ENCODE results near the gene MRPL41. TPM values are rescaled to one million over a fixed set of nuclear protein-coding genes. Genes with fewer than 3 reads are reported as not detected.
A peak's percentile ranks its signal among the peaks of the same experiment; 100 is the strongest.

The MRPL41 gene
- total and polyA plus RNA-seq, 2 donors from 2014 or later, result 47.3 to 150 TPM

DNA sequence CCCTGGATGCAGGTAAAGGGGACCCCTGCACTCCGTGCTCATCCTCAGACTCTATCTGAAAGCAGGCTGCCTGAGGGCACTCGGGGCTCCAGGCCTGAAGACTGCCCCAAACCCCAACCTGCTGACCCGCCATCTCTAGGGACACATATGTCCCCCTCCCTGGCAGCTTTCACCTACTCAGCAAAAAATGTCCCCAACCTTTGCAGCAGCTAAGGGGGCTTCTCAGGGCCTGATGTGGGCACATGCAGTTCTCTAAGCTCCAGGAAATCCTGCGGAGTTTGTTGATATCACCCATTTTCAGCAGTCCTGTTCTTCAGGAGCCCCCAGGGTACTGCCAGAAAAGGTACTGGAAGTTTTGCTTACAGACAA, 29.3 kb downstream of the MRPL41 start:
- no peak for FAIRE-seq

DNA sequence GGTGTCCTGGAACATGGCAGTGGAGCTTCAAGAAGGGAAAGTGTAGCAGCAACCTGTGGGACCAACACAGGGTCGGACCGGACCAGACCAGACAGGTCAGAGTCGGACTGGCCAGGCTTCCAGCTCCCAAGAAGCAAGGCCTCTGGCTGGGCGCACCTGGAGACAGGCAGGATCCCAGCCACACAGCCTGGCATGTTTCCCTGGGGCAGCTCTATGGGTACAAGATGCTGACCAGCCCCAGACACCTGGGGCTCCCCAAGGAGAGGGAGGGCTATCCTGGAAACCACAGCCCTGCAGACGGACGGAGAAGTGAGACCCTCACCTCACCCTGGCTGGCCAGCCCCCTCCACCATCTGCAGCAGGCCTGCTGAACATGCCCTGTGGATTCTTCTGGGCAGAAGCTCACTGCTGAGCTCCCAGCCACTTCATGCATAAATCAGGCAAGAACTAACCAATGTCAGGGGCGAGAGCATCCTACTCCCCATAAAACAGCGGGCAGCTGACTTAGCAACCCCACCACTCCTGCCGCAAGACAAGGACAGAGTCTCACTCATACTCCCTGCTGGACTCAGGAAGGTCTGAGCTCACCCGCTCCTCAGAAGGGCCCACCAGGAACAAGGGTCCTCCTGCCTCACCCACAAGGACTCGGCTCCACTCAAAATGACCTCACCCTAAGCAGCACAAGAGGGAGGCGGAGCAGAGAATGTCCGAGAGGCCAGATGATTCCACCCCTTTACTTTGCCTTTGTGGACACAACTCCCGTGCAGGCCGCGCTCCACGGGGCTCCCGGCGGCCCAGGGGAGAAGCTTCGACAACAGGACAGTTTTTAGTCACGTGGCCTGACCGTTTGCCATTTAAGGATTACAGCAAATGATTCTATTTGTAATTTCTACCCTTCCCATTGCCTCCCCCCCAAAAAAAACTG, 29.9 kb downstream of the MRPL41 start:
- H3K9ac ChIP-seq (ENCODE audit: low read length in 3 of 3), result peak overlapping the region in 1 of 3 donors; percentile 40

More for the DNA sequence above, 29.3 kb downstream of the MRPL41 start:
- Histone ChIP-seq H3K9ac (ENCODE audit: low read length in 3 of 3) (peak overlapping the region in 1 of 3 donors; percentile 40), H3K27me3 (ENCODE audit: control insufficient read depth, insufficient read depth, low read length) (no peaks in the 10 kb centered on the region), H3K27ac (ENCODE audit: low read depth in 2 of 2, low read length in 2 of 2) (no peak overlapping the region), H3K4me3 (ENCODE audit: low read length in 3 of 3) (no peak overlapping the region), H3K9me3 (ENCODE audit: control insufficient read depth in 2 of 3, insufficient read depth in 1 of 3, low read length in 3 of 3) (no peaks in the 10 kb centered on the region), H3K36me3 (ENCODE audit: control insufficient read depth in 2 of 3, insufficient read depth in 3 of 3, low read length in 3 of 3) (peaks cover 0 to 11% (median 5%) of the 10 kb centered on the region in 3 donors), H3K4me1 (ENCODE audit: control insufficient read depth in 2 of 3, insufficient read depth in 2 of 3, low read depth in 1 of 3, low read length in 3 of 3) (peaks cover 0 to 13% (median 4%) of the 10 kb centered on the region in 3 donors)
- DNase-seq, result no peak
- TF ChIP-seq, protein P1, sequence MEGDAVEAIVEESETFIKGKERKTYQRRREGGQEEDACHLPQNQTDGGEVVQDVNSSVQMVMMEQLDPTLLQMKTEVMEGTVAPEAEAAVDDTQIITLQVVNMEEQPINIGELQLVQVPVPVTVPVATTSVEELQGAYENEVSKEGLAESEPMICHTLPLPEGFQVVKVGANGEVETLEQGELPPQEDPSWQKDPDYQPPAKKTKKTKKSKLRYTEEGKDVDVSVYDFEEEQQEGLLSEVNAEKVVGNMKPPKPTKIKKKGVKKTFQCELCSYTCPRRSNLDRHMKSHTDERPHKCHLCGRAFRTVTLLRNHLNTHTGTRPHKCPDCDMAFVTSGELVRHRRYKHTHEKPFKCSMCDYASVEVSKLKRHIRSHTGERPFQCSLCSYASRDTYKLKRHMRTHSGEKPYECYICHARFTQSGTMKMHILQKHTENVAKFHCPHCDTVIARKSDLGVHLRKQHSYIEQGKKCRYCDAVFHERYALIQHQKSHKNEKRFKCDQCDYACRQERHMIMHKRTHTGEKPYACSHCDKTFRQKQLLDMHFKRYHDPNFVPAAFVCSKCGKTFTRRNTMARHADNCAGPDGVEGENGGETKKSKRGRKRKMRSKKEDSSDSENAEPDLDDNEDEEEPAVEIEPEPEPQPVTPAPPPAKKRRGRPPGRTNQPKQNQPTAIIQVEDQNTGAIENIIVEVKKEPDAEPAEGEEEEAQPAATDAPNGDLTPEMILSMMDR (IDR thresholded peaks at IDR 0.05; ENCODE audit: borderline replicate concordance, extremely low read depth, insufficient read depth), result no peak
- intact Hi-C loops (cut with DNase I), result no loop called here

DNA sequence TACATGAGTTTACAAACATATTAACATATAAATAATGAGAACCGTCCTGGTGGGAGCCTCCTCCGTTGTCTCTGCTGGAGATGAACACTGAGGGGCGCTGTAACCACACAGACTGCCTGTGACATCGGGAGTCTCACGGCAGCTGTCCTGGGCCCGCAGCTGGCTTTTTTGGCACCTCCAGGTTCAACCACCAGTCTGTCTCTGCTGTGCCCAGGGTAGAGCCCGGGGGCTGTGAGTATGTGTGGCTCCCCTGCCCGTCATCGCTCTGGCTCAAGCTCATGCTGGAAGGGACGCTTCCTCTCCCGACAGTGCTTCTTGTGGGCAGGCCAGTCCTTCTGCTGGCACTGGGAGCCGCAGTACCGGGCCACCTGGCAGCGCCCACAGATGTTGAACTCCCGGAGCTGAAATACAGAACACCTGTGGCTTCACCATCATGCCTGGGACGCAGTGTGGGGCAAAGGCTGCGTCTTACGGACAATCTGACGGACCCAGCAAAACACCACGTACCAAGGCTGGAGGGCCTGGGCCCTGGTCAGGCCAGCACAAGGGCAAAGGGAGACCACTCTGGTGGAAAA, 30.7 kb downstream of the MRPL41 start:
- H3K9ac ChIP-seq (ENCODE audit: low read length in 3 of 3), result no peak overlapping the region
- FAIRE-seq, result no peak
- DNase-seq, result peak in 1 of 5 donors; percentile 51
- H3K36me3 ChIP-seq (ENCODE audit: control insufficient read depth in 2 of 3, insufficient read depth in 3 of 3, low read length in 3 of 3), result peaks cover 0 to 17% (median 3%) of the 10 kb centered on the region in 3 donors
- no peaks in the 10 kb centered on the region for H3K9me3 ChIP-seq (ENCODE audit: control insufficient read depth in 2 of 3, insufficient read depth in 1 of 3, low read length in 3 of 3)
- H3K27me3 ChIP-seq (ENCODE audit: control insufficient read depth, insufficient read depth, low read length), result no peaks in the 10 kb centered on the region
- H3K4me3 ChIP-seq (ENCODE audit: low read length in 3 of 3), result no peak overlapping the region
- no peak overlapping the region for H3K27ac ChIP-seq (ENCODE audit: low read depth in 2 of 2, low read length in 2 of 2)
- peaks cover 0 to 13% (median 4%) of the 10 kb centered on the region in 3 donors for H3K4me1 ChIP-seq (ENCODE audit: control insufficient read depth in 2 of 3, insufficient read depth in 2 of 3, low read depth in 1 of 3, low read length in 3 of 3)
- TF ChIP-seq, protein P1 (IDR thresholded peaks at IDR 0.05; ENCODE audit: borderline replicate concordance, extremely low read depth, insufficient read depth), result no peak
- intact Hi-C loops (cut with DNase I), result no loop called here

More for the DNA sequence above, 29.9 kb downstream of the MRPL41 start:
- Histone ChIP-seq H3K36me3 (ENCODE audit: control insufficient read depth in 2 of 3, insufficient read depth in 3 of 3, low read length in 3 of 3) (peaks cover 0 to 9% (median 3%) of the 10 kb centered on the region in 3 donors), H3K4me1 (ENCODE audit: control insufficient read depth in 2 of 3, insufficient read depth in 2 of 3, low read depth in 1 of 3, low read length in 3 of 3) (peaks cover 0 to 13% (median 4%) of the 10 kb centered on the region in 3 donors), H3K27me3 (ENCODE audit: control insufficient read depth, insufficient read depth, low read length) (no peaks in the 10 kb centered on the region), H3K9me3 (ENCODE audit: control insufficient read depth in 2 of 3, insufficient read depth in 1 of 3, low read length in 3 of 3) (no peaks in the 10 kb centered on the region), H3K27ac (ENCODE audit: low read depth in 2 of 2, low read length in 2 of 2) (no peak overlapping the region), H3K4me3 (ENCODE audit: low read length in 3 of 3) (no peak overlapping the region)
- FAIRE-seq (no peak), DNase-seq (peak in 1 of 5 donors; percentile 77)
- intact Hi-C loops (cut with DNase I), result no loop called here
- TF ChIP-seq, protein P1 (IDR thresholded peaks at IDR 0.05; ENCODE audit: borderline replicate concordance, extremely low read depth, insufficient read depth), result no peak

All from kidney (tissue), 14 donors.